KOPT-K1 (cell line): ENCODE data around the gene TMEM167A.
"Not testable (repeated sequence)": the region's sequence is repeated elsewhere in the genome, so short reads cannot be mapped to it uniquely, and the experiment has no call there.

ENCODE experiments used
- H3K27ac ChIP-seq: fragments of 200-600 bp; sonication (generic); 2 replicates; pipeline ENCODE4 v1.5.1; 2016; ENCODE audit warnings: antibody characterized with exemption, mild to moderate bottlenecking, low read depth, low read length; ENCODE audit not compliant: poor library complexity, severe bottlenecking
- H3K36me3 ChIP-seq: fragments of 200-600 bp; sonication (generic); 2 replicates; pipeline ENCODE4 v1.5.1; 2017; ENCODE audit warnings: antibody characterized with exemption, mild to moderate bottlenecking, low read length, moderate library complexity; ENCODE audit not compliant: insufficient read depth
- H3K9me3 ChIP-seq: fragments of 200-600 bp; sonication (generic); 2 replicates; pipeline ENCODE4 v1.5.1; 2017; ENCODE audit warnings: antibody characterized with exemption, low read length, mild to moderate bottlenecking; ENCODE audit not compliant: insufficient read depth, poor library complexity, severe bottlenecking

Gene TMEM167A

DNA sequence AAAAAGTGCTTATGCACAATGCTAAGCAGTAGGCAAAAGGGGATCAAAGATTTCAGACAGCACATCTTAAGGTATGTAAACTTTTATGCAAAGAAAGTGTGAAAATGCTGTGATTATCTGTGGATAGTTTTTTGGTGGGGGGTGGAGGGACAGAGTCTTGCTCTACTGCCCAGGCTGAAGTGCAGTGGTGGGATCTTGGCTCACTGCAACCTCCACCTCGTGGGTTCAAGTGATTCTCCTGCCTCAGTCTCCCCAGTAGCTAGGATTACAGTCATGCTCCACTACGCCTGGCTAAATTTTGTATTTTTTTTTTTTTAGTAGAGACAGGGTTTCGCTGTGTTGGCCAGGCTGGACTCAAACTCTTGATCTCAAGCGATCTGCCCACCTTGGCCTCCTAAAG is 9.8 kb downstream of the TMEM167A start:
- peaks cover 40% of the 10 kb centered on the region for H3K36me3 ChIP-seq

DNA sequence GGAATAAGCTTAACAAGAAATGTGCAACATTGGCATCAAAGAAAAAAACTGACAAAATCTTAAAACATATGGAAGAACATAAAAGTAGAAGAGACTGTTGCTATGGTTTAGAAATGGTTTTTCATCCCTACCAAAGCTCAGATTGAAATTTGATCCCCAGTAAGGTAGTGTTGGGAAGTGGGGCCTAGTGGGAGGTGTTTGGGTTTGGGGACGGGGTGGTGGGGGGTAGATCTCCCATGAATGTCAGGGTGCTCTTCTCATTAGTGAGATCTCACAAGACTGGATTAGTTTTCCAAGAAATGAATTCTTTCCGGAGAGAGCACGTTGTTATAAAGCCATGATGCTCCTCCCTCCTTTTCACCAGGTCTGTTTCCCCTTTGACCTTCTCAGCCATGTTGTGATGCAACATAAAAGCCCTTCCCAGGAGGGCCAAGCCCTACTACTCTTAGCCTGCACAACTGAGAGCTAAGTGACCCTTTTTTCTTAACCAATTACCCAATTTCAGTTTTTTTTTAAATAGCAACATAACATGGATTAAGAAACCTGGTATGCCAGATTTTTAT is 10.6 kb downstream of the TMEM167A start:
- Histone ChIP-seq H3K27ac (no peak overlapping the region), H3K9me3 (no peaks in the 10 kb centered on the region), H3K36me3 (peaks cover 47% of the 10 kb centered on the region)

More for the DNA sequence above, 9.8 kb downstream of the TMEM167A start:
- not testable (repeated sequence) for H3K27ac ChIP-seq, H3K9me3 ChIP-seq

DNA sequence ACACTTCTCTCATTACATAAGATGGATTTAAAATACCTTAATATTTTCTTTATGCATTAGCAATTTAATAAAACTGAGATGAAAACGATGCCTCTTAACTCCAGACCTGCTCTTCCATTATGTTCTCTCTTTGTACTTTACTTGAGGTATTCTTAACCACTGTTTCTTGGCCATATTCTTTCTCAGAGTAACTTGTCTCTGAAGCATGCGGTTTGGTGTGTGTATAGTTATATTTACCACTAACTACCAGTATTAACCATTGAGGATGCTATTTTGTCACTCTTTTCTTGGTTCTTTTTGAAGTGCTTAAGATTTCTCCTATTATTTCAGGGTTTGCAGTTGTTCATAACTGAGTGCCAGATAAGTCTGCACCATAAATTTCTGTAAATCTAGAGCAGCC is 17.9 kb downstream of the TMEM167A start:
- Histone ChIP-seq H3K9me3 (no peaks in the 10 kb centered on the region), H3K27ac (no peak overlapping the region), H3K36me3 (peaks cover 96% of the 10 kb centered on the region)

DNA sequence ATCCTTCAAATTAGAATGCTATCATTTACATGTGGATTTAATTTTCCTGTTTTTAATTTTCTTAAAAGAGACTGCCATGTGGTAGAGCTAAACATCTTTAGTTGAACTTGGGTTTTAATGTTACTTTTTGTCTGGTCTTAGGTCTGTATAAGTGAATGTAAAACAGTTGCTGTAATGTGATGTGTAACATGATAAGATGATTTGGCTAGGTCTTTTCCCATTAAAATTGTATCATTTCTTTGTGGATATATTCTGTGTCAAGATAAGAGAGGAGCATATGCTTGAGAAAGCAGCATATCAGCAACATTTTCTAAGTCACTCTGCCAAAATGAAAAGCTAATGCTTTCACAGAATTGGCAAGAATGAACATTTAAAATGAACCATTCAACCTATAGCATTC is 18.5 kb downstream of the TMEM167A start:
- Histone ChIP-seq H3K36me3 (peaks cover 96% of the 10 kb centered on the region), H3K27ac (no peak overlapping the region), H3K9me3 (no peaks in the 10 kb centered on the region)

DNA sequence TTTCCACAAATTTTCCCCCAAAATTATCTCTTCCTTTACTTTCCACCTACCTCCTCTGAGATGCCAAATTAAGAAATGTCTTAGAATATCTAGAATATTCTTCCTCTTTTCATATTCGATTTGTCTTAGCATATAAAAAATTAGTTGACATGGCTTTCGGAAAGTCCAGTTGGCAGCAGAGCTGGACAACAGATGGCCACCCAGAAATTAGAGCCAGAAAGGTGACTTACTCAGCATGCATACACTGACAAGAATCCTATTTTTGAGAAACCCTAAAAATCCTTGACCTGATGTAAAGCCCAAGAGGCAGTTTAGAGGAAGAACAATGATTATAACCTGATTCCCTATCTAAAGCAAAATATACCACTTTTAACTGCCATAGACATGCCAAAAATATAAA is 22.0 kb downstream of the TMEM167A start:
- Histone ChIP-seq H3K27ac (no peak overlapping the region), H3K9me3 (no peaks in the 10 kb centered on the region), H3K36me3 (peaks cover 98% of the 10 kb centered on the region)

DNA sequence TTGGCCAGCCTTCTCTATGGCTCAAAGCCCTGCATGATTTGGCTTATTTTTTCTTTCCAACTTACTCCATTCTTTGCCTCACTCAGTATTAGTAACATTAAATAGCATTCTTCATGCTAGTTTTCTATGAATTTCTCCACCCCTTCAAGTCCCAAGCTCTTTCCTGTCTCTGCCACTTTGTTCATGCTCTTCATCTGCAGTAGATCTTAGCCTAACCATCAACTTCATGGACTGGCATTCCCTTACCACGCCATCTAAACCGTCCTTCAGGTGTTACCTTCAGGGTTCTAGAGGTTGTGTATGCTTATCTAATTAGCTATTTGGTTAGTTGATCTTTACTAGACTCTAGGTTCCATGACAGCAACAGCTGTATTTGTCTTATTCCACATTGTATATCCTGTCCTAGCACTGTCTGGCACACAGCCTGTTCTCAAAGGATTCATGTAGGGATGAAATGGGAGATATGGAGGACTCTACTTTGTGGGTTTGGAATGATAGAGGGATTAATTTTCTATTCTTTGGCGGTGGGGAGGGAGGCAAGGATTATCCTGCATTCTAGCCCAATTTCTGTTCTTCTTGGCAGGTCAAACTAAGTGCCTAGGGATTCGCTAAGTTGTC is 26.4 kb downstream of the TMEM167A start:
- no peaks in the 10 kb centered on the region for H3K9me3 ChIP-seq
- no peak overlapping the region for H3K27ac ChIP-seq
- H3K36me3 ChIP-seq: peaks cover 67% of the 10 kb centered on the region

DNA sequence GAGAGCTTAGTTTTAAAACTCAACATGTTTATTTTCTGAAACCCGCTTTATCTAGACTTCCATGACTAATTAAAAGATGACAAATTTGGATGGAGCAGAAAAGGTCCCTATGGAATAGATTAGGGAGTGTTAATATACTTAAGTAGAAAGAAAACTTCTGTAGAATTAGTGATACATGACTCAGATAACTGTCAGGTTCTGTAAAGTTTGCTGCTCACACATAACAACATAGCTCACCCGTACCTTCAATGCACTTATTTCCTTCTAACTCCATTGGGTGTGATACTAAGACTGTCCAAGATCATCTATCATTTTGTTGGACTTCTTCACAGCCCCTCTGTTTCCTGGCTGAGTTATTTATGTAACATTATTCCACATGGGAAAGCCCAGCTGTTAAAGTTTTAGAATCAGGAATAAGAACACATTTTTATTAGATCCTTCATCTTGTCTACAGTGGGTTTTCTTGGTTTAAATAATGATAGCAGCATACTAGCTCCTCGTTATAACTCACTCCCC is 27.8 kb downstream of the TMEM167A start:
- Histone ChIP-seq H3K9me3 (no peaks in the 10 kb centered on the region), H3K36me3 (peaks cover 53% of the 10 kb centered on the region), H3K27ac (no peak overlapping the region)

DNA sequence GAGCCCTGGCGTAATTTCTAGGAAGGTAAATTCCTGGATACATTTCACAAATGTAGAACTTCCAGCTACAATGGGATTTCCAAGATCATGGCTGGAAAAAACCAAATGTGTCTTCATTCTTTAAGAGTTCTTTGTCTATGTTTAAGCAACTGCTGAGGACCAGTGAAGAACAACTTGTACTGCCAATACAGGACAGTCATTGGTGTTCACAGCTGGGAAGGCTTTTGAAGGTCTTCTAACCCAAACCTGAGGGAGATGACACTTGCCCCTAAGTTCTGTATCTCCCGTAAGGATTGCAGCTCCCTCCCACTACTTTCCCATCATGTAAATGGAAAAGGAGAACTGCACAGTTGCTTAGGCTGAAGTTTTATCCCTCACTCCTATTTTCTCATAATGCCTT is 28.4 kb downstream of the TMEM167A start:
- no peak overlapping the region for H3K27ac ChIP-seq
- H3K9me3 ChIP-seq: no peaks in the 10 kb centered on the region
- peaks cover 47% of the 10 kb centered on the region for H3K36me3 ChIP-seq

DNA sequence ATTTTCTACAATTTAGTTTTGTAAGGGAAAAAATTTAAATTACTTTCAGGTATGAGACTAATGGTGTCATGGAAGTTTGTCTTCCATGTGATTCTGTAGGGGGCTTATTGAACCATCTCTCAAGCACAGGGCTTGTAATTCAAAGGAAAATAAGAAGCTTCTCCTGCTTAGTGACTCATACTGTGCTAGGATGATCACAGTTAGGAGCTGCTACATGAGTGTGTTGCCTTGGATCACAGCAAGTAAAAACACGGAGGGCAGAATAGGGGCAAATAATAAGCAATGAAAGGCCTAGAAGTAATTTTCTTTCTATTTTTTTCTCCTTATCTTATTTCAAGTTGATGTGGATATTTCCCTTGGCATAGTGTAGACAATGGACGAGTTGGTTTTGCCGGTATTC is 28.9 kb downstream of the TMEM167A start:
- H3K27ac ChIP-seq: no peak overlapping the region
- H3K9me3 ChIP-seq: no peaks in the 10 kb centered on the region
- peaks cover 42% of the 10 kb centered on the region for H3K36me3 ChIP-seq

DNA sequence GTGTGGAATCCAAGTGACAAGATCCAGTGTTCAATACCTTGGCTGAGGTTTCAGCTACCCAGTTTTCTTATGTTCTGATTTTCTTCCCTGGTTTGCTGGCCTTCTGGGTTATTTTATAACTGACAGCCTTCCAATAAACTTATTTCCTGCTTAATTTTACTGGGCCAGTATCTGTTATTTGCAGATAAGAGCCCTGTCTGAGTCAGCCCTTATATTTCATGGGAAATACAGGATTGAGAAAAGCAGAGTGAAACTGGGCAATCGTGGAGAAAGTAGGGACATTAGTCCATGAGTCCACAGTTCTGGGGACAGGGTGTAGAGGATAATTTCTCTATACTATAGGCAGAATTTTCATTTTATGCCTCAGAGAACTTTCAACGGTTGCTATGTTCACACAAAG is 32.3 kb downstream of the TMEM167A start:
- H3K27ac ChIP-seq: no peak overlapping the region
- peaks cover 9% of the 10 kb centered on the region; the same call in 1 of the 2 replicates for H3K36me3 ChIP-seq
- no peaks in the 10 kb centered on the region for H3K9me3 ChIP-seq

DNA sequence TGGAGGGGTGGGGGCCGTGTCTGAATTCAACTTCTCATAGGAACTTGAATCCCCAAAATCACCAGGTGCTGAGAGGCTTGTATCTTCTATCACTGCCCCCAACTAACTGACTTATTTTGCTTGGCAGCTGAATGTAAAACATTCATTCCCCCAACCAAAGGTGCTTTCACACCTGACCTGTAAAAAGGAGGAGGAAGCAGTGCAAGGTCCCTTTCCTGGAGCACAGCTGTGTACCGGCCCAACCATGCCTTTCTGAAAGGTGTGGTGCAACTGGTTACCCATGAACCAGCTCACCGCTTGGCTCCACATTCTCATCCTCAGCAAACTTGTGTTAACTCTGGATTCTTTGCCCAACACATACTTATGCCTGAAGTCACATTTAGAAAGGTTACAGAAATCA is 34.7 kb downstream of the TMEM167A start:
- Histone ChIP-seq H3K36me3 (no peaks in the 10 kb centered on the region), H3K9me3 (no peaks in the 10 kb centered on the region), H3K27ac (no peak overlapping the region)

DNA sequence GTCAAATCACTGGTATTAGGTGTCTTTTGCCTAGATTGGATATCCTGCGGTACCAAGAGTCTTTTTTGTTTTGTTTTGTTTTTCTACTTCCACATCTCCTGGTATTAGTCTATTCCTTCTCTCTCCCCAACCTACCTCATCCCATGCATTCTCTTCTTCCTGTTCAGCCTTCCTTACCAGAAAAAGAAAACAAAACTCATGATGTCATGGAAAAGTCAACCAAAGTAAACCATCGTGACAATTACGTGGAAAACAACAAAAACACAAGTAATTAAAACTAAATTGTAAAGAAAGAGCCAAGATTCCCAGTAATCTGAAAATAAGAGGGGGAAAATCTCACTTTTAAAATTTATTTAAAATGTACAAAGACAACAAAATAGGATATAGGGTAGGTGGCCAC is 38.3 kb downstream of the TMEM167A start:
- H3K9me3 ChIP-seq: no peaks in the 10 kb centered on the region
- H3K36me3 ChIP-seq: no peaks in the 10 kb centered on the region
- H3K27ac ChIP-seq: no peak overlapping the region

DNA sequence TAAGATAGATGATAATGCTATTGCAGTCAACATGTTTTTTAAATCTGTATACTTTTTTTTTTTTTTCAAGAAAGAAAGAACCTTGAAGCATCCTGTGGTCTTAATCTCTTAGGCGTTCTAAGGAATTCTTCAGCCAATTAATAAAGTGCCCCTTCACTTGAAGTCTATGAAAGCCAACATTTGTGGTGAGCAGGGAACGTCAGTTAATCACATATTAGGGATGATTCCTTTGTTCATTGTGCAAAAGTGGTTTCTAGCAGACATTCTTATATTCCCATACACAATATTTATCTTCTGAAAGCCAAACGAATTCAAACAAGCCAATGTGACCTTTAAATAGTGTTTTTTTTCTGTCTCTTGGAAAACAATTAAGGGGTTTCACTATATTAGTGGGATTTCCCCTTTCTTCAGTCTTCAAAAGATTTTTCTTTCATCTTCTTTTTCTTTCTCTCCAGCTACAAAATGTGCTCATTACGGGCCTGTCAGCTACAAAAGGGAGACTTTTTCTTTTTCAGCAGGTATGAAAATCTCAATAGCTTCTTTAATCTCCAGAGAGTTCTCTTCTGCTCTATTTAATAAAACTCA is 40.1 kb downstream of the TMEM167A start:
- Histone ChIP-seq H3K9me3 (no peaks in the 10 kb centered on the region), H3K27ac (no peak overlapping the region), H3K36me3 (no peaks in the 10 kb centered on the region)

DNA sequence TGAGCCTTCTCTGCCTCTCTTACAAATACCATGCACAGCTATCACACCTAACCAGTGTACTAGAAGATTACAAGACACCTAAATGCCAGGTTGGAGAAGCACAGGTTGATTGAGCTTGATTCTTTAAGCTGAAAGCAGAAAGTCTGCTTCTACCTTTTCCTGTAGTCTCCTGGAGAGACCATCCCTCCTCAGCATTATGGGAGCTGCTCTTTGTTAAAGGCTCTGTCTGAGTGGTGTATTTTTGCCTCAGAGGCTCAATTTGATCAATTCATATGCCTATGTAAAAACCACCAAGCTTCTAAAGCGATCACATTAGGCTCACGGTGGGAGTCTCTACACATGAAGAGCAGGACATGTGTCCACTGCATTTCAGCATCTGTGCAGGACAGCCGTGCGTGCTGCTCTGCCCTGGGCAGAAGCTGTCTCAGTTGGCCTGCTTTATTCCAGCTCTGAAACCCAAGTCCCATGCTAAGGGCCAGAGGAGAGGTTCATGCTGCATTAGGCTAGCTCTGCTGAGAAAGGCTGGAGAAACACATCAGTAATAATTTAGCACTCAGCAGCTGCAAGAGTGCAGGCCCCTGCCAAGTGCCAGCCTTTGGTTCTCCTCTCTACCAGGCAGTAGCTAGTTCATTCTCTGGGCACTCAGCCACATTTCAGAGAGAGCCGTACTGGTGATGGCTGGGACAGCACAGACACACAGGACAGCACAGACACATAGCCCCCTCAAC is 41.7 kb downstream of the TMEM167A start:
- H3K9me3 ChIP-seq: no peaks in the 10 kb centered on the region
- H3K36me3 ChIP-seq: no peaks in the 10 kb centered on the region
- H3K27ac ChIP-seq: no peak overlapping the region

DNA sequence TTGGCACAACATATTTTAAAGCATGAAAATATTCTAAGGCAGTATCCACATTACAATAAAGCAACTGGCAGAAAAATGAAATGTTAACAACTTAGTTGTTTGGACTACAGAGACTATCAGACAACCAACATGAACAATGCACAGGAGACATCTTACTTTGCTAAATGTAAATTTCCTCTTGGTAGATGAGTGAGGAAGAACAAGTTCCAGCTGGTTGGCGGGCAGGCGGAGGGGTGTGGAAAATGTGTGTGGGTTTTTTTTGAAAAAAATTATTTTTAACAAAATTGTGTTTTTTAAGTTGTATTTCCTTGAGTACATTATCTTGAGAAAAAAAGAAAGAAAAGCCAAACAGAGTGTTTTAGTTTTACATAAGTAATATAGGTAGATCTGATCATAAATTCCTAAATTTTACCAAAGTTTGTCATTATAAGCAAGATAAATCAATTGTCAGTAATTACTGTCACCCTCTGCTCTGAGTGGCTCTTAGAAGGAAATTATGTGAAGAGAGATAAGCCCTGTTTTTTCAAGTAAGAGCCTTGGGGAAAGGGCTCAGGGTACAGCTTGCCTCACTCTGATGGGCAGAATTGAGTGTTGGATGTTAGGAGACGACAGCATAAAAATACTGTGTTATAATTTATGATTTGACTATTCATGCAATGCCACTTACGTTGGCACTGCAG is 42.5 kb downstream of the TMEM167A start:
- Histone ChIP-seq H3K9me3 (no peaks in the 10 kb centered on the region), H3K27ac (no peak overlapping the region), H3K36me3 (no peaks in the 10 kb centered on the region)
